Measurements from ENCODE around the gene SCP2D1.

SCP2D1 gene

DNA sequence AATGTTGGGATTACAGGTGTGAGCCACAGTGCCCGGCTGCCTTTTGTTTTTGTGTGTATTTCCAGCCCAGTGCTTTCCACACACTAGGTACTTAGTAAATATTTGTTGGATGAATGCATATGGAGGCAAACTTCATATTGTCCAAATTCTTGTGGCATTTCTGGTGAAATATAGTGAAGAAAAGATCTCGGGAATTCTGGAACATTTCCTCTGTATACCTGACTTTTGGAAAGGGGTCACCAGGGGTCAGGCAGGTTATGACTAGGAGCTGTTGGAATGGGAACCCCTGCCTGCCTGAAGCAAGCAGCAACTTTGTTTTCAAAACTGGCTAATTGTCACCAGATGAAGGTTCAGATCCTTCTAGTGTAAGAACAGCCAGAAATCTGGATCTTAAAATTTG lies 12.1 kb upstream of the SCP2D1 start:
- Histone ChIP-seq H3K27ac (ENCODE audit: low read depth, low read length) (no peak overlapping the region), H3K4me3 (ENCODE audit: low read length) (no peak overlapping the region), H3K9me2 (replicated peaks; ENCODE audit: control insufficient read depth, low read length) (no peaks in the 10 kb centered on the region), H3K79me2 (ENCODE audit: control insufficient read depth, low read length) (no peaks in the 10 kb centered on the region), H3K4me2 (ENCODE audit: low read length) (no peak overlapping the region), H3K36me3 (ENCODE audit: control insufficient read depth, low read length) (no peaks in the 10 kb centered on the region), H3K4me1 (ENCODE audit: control insufficient read depth, low read length) (no peaks in the 10 kb centered on the region), H3K9me3 (ENCODE audit: control insufficient read depth, insufficient read depth, low read length) (no peaks in the 10 kb centered on the region), H3K27me3 (ENCODE audit: control insufficient read depth, low read length) (peaks cover 4% of the 10 kb centered on the region; the same call in 1 of the 2 replicates), H4K20me1 (ENCODE audit: control insufficient read depth, insufficient read depth, low read depth, low read length) (no peaks in the 10 kb centered on the region), H3F3A (ENCODE audit: control insufficient read depth, insufficient read depth) (no peaks in the 10 kb centered on the region)
- no peak for TF ChIP-seq CTCF (IDR thresholded peaks at IDR 0.05; ENCODE audit: low read depth, low read length, poor library complexity, severe bottlenecking)
- no peak for TF ChIP-seq EZH2phosphoT487 (IDR thresholded peaks at IDR 0.05; ENCODE audit: borderline replicate concordance, low read length)

GRCh38 chr20:18802012-18802634 lies 11.5 kb upstream of the SCP2D1 start:
- TF ChIP-seq EZH2phosphoT487 (IDR thresholded peaks at IDR 0.05; ENCODE audit: borderline replicate concordance, low read length) (no peak), CTCF (IDR thresholded peaks at IDR 0.05; ENCODE audit: low read depth, low read length, poor library complexity, severe bottlenecking) (no peak)
- no peak overlapping the region for H3K4me3 ChIP-seq (ENCODE audit: low read length)

DNA sequence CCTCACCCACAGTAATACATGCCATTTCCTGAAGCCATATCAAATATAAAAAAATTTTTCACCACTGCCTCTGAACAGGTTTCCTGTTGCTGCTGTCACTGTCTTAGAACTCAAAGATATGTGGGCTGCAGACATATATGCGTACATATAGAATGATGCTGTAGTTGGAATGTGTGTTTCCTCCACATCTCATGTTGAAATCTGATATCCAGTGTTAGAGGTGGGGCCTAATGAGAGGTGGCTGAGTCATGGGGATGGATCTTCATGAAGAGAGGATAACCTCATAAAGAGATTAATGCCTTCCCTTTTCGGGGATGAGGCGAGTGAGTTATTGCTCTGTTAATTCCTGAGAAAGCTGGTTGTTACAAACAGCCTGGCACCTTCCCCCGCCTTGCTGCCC lies 7.7 kb upstream of the SCP2D1 start:
- Histone ChIP-seq H3K4me3 (ENCODE audit: low read length) (no peak overlapping the region), H4K20me1 (ENCODE audit: control insufficient read depth, insufficient read depth, low read depth, low read length) (no peaks in the 10 kb centered on the region), H3K36me3 (ENCODE audit: control insufficient read depth, low read length) (no peaks in the 10 kb centered on the region), H3K4me2 (ENCODE audit: low read length) (no peak overlapping the region), H3K27ac (ENCODE audit: low read depth, low read length) (no peak overlapping the region), H3K4me1 (ENCODE audit: control insufficient read depth, low read length) (no peaks in the 10 kb centered on the region), H3F3A (ENCODE audit: control insufficient read depth, insufficient read depth) (no peaks in the 10 kb centered on the region), H3K79me2 (ENCODE audit: control insufficient read depth, low read length) (no peaks in the 10 kb centered on the region), H3K27me3 (ENCODE audit: control insufficient read depth, low read length) (no peaks in the 10 kb centered on the region), H3K9me3 (ENCODE audit: control insufficient read depth, insufficient read depth, low read length) (no peaks in the 10 kb centered on the region), H3K9me2 (replicated peaks; ENCODE audit: control insufficient read depth, low read length) (no peaks in the 10 kb centered on the region)
- TF ChIP-seq EZH2phosphoT487 (IDR thresholded peaks at IDR 0.05; ENCODE audit: borderline replicate concordance, low read length), result no peak
- no peak for TF ChIP-seq CTCF (IDR thresholded peaks at IDR 0.05; ENCODE audit: low read depth, low read length, poor library complexity, severe bottlenecking)

More at GRCh38 chr20:18802012-18802634, 11.5 kb upstream of the SCP2D1 start:
- Histone ChIP-seq H3K4me2 (ENCODE audit: low read length) (no peak overlapping the region), H3K4me1 (ENCODE audit: control insufficient read depth, low read length) (no peaks in the 10 kb centered on the region), H3K79me2 (ENCODE audit: control insufficient read depth, low read length) (no peaks in the 10 kb centered on the region), H3K27ac (ENCODE audit: low read depth, low read length) (no peak overlapping the region), H3K36me3 (ENCODE audit: control insufficient read depth, low read length) (no peaks in the 10 kb centered on the region), H3K9me3 (ENCODE audit: control insufficient read depth, insufficient read depth, low read length) (no peaks in the 10 kb centered on the region), H4K20me1 (ENCODE audit: control insufficient read depth, insufficient read depth, low read depth, low read length) (no peaks in the 10 kb centered on the region), H3K27me3 (ENCODE audit: control insufficient read depth, low read length) (peaks cover 4% of the 10 kb centered on the region; the same call in 1 of the 2 replicates), H3K9me2 (replicated peaks; ENCODE audit: control insufficient read depth, low read length) (no peaks in the 10 kb centered on the region), H3F3A (ENCODE audit: control insufficient read depth, insufficient read depth) (no peaks in the 10 kb centered on the region)

Measured in DOHH2 (cell line).